HG03066 (cell line): Measurements from ENCODE around the gene TBC1D5.

ENCODE experiments used
- ATAC-seq: cut with Tn5 transposase; IDR thresholded peaks from one replicate; pipeline ENCODE4 v1.9.1; 2021; ENCODE audit warnings: low read depth; ENCODE audit not compliant: unreplicated experiment

Gene TBC1D5

DNA sequence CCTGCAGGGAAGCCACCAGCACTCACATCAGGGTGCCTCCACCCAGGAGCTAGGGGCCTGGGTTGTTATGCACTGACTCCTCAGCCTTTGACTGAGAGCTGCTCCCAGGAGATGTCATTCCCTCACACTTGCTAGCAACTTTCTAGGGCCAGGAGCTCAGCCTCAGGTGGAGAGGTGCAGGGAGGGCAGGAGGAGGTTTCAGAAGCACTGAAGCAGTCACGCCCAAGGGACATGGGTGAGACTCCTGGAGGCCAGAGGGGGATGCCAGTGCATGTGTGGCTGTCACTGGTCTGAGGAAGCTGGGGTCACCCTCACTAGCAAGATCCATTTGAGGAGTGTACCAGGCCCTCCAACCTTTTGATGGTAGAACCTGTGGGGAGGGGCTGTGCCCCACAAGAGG, 586.5 kb downstream of the TBC1D5 start:
- ATAC-seq: no peak

DNA sequence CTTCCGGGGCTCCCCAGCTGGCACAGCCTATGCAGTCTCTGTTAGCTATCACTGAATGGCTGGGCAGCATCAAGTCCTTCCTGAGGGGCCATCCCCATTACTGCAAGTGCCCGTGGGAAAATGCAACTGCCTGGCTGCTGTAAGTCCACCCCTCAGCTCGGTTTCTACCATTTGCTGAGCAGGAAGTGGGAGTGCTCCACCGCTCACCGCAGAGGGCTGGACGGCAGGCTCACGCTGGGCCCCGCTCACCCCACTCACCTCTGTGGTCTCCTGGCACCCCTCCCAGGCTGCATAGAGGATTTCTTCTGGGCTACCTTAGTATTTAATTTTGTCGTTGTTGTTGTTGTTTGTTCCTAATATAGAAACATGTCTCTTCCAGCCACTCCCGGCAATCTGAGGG, 587.5 kb downstream of the TBC1D5 start:
- no peak for ATAC-seq

DNA sequence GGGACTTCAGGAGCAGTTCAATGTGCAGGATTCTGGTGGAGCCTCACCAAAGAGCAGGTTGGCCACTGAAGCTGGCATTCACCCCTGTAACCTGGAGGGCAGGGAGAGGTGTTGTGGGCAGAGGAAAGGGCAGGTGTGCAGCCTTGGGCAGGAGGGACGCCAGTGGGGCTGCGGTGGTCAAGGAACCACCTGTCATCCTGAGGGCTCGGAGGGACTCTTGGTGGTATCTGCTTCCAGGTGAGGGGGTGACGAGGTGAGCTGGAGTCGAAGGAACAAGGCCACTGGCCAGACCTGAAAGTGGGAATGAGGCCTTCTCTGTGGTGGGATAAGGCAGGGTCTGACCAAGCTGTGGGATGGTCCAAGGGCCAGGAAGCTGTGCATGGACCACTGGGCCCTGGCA, 588.2 kb downstream of the TBC1D5 start:
- ATAC-seq: no peak

DNA sequence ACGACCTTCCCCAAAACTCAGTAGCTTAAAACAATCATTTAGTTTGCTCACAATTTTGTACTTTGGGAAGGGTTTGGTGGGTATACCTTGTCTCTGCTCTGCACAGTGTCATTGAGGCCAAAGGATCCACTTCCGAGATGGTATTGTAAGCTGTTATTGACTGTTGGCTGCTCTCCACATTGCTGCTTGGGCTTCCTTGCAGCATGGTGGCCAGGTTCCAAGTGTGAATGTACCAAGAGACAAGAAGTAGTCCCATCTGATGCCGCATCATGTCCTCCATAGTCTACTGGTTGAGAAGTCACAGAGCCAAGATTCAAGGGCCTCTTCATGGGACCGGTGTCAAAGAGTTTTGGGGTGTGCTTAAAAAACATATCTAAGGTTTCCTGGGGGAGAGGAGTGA, 589.2 kb downstream of the TBC1D5 start:
- no peak for ATAC-seq

DNA sequence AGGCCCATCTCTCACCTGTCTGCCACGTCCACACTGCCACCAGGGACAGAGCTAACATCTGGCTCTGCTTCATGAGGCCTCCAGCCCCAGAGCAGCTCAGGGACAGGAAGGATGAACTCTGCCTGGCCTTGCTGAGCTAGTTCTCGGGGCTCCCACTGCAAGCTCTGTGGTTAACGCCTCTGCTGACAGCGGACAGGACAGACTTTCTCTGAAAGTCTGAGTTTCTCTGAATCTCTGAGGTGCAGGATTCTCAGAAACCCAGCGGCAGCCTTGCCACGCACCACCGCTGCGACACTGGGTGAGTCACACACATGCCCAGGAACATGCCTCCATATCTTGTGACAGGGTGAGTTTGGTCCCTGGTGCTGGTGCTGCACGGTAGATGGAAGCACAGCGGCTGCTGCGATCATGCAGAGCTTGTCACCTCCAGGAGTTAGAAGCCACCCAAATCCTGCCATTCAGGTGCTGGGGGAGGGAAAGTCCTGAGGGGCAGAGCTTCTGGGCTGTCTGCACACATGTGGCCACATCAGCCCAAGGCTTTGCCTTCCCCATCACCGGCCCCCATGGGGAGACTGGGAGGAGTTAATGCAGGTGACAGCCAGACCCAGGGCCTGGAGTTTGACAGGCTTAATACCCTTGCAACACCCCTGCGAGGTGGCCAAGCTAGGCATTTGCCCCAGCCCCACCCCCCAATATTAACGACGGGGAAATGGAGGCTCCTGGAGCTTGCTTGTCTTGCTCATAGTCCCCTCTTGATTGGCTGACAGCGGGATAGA, 590.6 kb downstream of the TBC1D5 start:
- ATAC-seq: peak; percentile 96

DNA sequence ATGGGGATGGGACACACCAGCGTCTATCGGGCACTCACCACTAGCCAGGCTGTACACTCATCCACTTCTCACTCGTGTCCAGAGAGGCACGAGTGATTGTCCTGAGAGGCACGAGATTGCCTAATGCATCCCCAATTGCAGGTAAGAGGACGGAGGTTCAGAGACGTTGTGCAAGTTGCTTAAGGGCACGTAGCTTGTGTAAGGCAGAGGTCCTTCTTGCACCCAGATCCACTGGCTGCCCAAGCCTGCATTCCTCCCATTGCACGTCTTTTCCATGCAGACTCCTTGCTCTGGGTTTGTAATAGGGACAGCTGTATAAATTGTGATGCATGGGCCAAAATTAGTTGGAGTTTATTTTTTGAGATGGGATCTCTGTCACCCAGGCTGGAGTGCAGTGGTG, 593.4 kb downstream of the TBC1D5 start:
- ATAC-seq: no peak

DNA sequence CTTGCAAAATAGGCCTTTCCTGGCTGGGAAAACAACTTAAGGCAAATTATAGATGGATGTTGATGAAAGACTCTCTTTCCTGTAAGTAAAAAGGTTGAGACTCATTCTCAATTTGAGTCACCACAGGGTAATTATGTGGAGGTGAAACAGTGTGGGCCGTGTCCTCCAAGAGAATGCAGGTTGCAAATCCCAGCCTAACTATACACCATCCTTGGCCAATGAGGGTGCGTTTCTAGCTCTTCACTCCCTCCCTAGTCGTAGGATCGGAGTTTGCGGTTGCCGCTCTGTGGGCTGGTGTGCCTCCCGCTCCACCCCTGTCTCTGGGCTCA, 597.8 kb downstream of the TBC1D5 start:
- ATAC-seq: no peak

DNA sequence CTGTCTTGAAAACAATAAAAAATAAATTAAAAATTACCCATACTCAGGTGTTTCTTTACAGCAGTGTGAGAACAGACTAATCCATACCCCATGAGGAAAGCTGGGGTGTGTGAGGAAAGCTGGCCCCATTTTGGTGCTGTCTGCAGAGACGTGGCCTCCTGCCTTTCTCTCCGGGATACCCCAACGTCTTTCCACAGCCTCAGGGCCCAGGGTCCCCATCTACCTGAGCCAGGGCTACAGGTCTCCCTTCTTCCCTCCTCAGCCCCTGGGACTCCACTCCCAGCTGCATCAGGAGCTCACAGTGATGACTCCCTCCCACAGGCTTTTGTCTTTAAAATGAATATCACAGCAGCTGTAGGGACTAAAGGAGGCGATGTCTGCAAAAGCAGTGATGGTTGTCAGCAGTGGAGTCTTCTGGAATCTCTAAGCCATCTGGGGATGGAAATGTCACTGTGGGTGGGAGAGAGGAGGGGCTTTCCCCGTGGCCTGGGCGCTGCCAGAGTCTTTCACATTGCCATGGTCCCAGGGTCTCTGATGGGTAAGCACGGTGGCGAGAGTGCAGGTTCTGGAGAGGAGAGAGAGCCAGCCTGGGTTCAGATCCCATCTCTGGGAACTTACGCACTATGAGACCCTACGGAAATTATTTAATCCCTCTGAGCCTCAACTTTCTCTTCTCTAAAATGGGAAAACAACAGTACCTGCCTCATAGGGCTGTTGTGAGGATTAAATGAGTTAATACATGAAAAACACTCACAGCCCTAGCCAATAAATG, 598.4 kb downstream of the TBC1D5 start:
- no peak for ATAC-seq

DNA sequence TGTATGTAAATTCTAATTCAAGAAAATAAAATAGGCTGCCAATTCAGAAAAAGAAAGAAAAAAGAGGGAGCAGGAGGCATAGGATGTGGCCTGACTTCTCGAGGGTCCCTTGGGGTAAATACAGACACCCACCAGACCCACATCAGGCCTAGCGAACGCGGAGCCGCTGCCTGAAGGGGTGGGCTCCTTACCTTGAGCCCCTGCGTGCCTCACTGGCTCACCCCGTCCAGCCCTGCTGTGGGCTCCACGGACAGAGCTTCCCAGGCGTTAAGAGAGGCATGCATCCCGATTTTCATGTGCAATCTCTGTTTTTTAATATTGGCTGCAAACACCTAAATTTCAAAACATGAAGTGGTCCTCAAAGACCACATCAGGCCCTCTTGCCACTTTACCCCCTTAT, 599.9 kb downstream of the TBC1D5 start:
- ATAC-seq: no peak

DNA sequence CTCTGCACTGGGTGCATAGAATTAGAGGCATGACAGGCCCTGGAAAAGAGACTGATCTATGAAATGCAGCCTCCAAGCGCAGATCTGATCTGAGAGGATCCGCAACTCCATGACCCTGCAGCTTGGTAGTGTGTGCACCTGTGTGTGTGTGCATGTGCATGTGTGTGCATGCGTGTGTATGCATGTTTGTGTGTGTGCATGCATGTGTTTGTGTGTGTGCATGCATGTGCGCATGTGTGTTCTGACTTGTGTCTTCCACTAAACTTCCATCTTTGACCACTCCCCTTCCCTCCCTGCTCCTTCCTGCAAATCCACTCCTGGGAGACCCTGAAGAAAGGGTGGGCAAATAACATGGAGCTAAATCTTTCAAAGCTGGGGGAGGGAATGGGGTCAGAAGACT, 600.7 kb downstream of the TBC1D5 start:
- no peak for ATAC-seq

DNA sequence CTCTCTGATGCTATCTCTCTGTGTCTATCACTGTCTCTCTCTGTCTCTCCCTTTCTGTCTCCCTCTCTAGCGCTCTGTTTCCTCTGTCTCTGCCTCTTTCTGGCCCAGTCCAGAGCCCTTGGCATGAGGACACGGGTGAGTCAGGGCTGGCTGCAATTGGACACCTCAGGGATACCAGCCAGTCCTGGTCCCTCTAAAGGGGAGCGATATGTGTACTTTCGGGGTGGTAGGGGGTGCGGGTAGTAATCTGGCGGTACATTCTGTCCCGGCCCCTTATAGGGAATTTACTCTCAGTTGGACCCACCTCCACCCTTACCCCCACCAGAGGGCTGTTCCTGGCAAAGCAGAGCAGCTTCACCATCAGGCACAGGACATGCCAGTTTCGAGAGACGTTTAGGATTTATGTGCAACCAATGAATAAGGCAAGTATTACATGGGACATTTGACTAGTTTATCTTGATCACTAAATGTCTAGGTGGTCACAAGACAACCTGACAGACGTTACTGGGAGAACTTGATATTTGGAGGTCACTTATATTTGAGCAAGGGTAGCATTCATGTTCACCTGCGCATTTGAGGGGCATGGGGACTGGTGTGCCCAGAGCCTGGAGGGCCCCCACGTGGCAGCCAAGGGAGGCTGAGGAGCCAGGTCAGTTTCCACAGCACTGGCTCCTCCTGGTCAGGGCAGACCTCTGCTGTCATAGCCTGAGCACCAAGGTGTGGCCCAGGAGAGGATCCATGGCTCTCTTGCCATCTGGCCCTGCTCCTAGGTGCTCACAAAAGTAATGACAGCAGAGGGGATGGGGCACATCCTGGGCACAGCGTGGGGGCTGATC, 601.5 kb downstream of the TBC1D5 start:
- ATAC-seq: no peak

DNA sequence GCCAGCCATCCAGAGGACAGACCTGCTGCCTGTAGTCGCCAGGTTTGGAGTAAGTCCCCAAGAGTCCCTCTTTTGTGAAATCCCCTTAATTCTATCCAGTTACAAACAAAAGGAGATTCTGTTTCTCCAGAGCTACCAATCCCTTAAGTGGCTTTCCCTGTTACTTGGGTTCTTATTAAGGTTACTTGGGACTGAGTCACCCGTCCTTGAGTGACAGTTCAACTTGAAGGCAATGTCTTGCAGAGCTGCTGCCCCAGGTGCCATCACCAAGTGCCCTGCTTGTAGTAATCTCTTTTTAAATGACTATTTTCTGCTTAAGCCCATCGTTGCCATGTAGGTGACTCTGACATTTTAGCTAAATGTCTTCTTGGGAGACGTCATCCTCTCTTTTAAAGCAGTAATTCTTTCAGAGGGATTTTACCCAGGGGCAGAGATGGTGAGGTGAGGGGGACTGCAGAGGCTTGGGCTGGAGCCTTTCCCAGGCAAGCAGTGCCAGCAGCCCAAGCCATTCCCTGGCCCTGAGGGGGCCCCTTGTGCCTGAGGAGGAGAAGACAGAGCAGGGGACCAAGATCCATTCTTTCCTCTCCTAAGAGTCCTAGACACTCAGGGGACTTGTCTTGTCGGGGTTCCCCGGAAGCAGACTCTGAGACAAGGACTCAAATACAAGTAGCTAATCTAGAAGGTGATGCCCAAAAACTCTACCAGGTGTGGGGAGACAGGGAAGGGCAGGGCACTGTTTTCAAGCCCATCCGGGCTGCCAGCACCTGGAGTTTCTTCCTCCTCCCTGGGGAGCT, 604.0 kb downstream of the TBC1D5 start:
- ATAC-seq: no peak

DNA sequence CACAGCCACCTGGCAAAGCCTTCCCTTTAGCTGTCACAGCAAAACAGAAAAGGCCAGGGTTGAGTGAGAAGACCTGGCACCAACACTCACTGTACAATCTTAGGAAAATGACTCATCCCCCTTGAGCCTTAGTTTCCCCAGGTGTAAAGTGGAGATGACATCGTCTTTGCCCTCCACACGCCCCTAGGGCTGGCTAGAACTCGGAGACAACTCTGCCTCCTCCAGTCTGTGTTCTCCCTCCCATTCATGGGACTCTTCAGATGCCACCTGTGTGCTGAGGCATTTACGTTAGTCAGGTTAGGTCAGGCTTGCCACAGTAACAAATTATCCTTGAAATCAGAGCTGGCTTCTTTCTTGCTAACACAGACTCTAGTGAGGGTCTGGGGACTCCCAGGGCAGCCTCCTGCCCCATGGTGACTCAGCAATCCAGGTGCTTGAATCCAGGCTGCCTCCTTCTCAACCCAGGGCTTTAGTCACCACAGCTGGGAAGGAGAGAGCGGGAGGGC, 605.1 kb downstream of the TBC1D5 start:
- ATAC-seq: no peak

DNA sequence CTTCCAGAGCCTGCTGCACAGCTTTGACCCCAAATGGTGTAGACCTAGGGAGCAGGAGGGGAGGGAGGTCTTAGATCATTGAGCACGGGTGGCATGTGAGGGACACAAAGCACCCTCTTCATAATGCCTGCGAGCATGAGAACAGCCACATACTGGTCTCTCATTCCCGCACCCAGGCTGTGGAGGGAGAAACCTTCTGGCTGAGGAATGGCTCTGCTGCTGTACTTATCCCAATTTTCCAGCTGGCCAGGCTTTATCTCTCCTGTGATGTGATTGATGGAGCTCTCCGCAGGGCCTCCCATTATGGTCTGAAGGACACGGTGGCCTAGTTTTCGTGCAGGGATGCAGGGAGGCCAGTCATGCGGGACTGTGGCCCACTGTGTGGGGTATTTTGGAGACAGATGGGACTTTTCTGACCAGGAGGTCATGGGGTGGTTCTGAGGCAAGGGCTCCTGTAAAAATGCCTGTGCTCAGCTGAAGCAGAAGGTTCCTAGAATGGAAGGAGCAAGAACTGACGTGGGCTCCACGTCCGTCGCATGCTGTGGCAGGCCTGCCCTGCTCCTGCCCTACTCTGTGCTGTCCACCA, 606.2 kb downstream of the TBC1D5 start:
- ATAC-seq: no peak

DNA sequence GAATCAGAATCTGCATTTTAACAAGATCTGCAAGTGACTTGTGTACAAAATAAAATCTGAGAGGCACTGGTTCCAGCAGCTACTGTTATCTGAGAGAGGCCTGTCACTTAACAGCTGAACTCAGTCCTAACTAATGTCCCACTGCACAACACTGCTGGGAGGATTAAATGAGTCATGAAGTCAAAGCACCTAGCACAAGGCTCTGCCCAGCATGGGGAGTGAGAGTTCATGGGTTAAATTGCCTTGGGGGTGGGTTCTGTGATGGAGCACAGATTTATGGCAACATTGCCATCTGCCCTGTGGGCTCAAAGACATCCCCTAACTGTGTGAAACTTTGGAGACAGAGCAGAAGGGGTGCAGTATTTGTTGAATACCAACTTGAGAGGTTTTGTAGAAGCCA, 606.7 kb downstream of the TBC1D5 start:
- ATAC-seq: no peak

DNA sequence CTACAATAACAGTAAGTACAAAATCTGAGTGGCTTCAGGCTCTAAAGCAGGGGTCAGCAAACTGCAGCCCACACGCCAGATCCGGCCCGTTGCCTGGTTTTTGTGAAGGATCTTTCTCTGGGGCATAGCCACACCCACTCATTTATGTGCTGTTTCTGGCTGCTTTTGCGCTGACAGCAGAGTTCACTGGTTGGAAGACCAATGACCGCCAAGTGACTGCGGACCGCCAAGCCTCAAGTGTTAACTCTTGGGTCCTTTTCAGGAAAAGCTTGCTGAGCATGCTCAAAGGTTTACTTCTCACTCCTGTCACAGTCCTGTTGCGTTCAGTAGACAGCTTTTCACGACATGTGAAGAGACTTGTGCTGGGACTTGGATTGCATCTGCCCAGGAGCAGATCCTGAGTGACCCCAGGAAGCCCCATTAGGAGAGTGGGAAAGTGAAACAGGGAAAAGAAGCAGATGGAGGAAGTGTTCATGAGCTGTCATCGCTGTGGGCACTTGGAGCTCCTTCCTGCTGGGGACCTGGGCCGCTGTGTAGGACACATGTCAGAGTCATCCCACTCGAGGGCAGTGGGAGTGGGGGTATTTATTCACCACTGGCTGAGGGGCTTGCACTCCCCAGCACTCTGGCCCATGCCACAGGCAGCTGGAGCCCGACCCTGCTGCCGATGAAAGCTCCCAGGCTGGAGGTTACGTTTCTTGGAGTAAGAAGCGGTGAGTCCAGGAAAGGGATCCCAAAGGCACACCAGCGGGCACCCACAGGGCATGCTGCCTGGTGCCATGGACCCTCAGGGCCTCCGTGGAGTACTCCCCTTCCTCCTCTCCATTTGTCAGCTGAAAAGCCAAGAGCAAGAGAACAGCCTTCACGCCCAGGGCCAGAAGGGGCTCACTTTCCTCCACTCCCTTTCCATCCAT, 608.5 kb downstream of the TBC1D5 start:
- no peak for ATAC-seq

DNA sequence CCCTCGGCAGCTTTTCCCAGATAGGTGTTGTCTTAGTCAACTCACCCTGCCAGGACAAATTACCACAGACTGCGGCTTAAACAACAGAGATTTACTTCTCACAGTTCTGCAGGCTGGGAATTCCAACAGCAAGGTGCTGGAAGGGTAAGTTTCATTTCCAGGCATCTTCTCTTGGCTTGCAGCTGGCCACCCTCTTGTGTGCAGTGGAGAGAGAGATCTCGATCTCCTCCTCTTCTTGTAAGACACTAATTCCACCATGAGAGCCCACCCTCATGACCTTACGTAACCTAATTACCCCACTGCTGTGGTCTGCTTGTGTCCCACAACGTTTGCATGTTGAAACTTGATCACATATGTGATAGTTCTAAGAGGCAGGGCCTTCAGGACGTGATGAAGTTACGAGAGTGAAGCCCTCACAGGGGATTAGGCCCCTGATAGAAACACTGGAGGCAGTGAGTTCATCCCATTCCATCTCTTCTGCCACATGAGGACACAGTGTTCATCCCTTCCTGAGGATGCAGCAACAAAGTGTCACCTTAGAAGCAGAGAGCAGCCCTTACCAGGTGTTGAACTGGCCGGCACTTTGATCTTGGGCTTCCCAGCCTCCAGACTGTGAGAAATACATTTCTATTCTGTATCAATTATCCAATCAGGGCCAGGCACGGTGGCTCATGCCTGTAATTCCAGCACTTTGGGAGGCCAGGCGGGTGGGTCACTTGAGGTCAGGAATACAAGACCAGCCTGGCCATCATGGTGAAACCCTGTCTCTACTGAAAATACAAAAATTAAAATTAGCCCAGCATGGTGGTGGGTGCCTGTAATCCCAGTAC, 609.9 kb downstream of the TBC1D5 start:
- ATAC-seq: no peak

DNA sequence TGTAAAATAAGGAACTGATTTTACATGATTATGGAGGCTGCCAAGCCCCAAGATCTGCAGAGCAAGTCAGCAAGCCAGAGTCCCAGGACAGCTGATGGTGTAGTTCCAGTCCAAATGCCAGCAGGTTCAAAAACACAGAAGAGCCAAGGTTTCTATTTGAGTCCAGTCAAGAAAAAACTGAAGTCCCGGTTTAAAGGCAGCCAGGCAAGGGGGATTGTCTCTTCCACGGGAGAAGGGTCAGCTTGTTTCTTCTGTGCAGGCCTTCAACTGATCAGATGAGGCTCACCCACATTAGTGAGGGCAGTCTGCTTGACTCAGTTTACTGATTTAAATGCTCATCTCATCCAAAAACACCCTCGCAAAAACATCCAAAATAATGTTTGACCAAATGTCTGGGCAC, 611.5 kb downstream of the TBC1D5 start:
- no peak for ATAC-seq
